GM23248 (cell line): ENCODE data around the gene PCNX4.

Experiments
- EZH2 ChIP-seq: fragments of 200-600 bp; sonication (generic); IDR thresholded peaks from 2 replicates; pipeline ENCODE4 v1.6.1; 2018; ENCODE audit warnings: antibody characterized with exemption, mild to moderate bottlenecking; ENCODE audit not compliant: insufficient read depth, poor library complexity, severe bottlenecking
- EZH2phosphoT487 ChIP-seq: fragments of 200-600 bp; sonication (generic); IDR thresholded peaks from 2 replicates; pipeline ENCODE4 v1.6.1; 2018; ENCODE audit warnings: antibody characterized with exemption, moderate library complexity, mild to moderate bottlenecking, low read depth; ENCODE audit not compliant: insufficient read depth

DNA sequence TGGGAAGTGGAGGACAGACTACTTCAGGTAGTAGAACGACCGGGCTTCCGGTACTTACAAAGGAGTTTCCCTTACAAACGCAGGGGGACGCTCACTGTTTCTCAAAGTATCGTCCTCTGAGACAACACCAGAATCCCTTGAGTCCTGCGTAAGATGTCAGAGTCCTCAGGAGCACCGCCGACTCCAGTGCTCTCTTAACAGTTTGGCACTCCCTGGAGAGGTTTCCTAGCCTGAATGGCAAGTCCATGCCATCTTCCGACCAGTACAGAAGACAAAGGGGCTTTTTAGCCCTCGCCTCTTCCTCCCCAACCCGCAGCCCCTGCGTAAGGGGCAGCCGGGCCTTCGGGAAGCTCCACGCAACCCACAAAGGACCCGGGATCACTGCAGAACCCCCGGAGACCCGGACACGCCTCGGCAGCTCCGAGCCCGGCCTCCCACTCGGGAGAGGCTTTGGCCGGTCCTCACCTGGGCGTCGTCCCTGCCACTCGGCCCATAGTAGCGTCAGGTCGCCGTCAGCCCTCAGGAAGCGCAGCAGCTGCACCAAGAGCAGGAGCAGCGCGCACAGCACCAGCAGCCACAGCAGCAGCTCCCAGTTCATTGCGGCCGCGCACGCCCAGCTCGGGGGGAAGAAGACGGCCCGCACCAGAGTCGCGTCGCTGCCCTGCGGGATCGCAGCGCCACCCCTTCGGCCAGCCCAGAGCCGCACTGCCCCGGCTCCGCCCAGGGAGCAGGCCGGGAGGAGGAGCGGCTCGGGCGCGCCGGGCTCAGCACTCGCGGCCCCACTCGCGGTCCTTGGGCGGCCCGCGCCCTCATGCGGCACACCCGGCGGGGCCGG, 73.2 kb downstream of the PCNX4 start, which contains the start of gene DHRS7:
- TF ChIP-seq EZH2 (no peak), EZH2phosphoT487 (no peak)
